HEK293 (cell line): ENCODE measurements around the gene LCN12.

Experiments used
- CTCF ChIP-seq: fragments of 450-650 bp; formaldehyde crosslinking; IDR thresholded peaks from 2 replicates; pipeline ENCODE4 v1.5.1; 2016; ENCODE audit warnings: missing biosample characterization, missing genetic modification characterization
- SALL2 ChIP-seq: fragments of 450-650 bp; formaldehyde crosslinking; IDR thresholded peaks from 2 replicates; pipeline ENCODE4 v1.5.0; 2017; ENCODE audit warnings: missing biosample characterization, mild to moderate bottlenecking, missing genetic modification characterization, borderline replicate concordance
- ZBTB21 ChIP-seq: fragments of 450-650 bp; formaldehyde crosslinking; IDR thresholded peaks from 2 replicates; pipeline ENCODE4 v1.5.1; 2017; ENCODE audit warnings: missing biosample characterization, missing genetic modification characterization
- ZNF394 ChIP-seq: fragments of 450-650 bp; formaldehyde crosslinking; IDR thresholded peaks from 2 replicates; pipeline ENCODE4 v1.5.1; 2016; ENCODE audit warnings: missing biosample characterization, missing genetic modification characterization, mild to moderate bottlenecking, moderate library complexity, borderline replicate concordance
- ZNF549 ChIP-seq: fragments of 450-650 bp; IDR thresholded peaks from 2 replicates; pipeline ENCODE4 v1.5.1; 2018; ENCODE audit warnings: missing biosample characterization, missing genetic modification characterization, mild to moderate bottlenecking, inconsistent platforms, moderate library complexity
- ZNF558 ChIP-seq: fragments of 450-650 bp; formaldehyde crosslinking; IDR thresholded peaks from 2 replicates; pipeline ENCODE4 v1.5.1; 2016; ENCODE audit warnings: missing biosample characterization, missing genetic modification characterization
- TF ChIP-seq, protein P1 (sequence below): fragments of 450-650 bp; formaldehyde crosslinking; IDR thresholded peaks from 2 replicates; pipeline ENCODE4 v1.5.1; 2016; ENCODE audit warnings: missing biosample characterization, missing genetic modification characterization

GRCh38 chr9:136996361-136997292 is 44.6 kb downstream of the LCN12 start, which contains the start of gene CLIC3:
- TF ChIP-seq ZNF394 (tag by site-specific recombination) (no peak), CTCF (tag by site-specific recombination) (no peak), ZNF558 (no peak), ZBTB21 (tag by site-specific recombination) (no peak), SALL2 (no peak), ZNF549 (no peak)
- TF ChIP-seq, protein P1, sequence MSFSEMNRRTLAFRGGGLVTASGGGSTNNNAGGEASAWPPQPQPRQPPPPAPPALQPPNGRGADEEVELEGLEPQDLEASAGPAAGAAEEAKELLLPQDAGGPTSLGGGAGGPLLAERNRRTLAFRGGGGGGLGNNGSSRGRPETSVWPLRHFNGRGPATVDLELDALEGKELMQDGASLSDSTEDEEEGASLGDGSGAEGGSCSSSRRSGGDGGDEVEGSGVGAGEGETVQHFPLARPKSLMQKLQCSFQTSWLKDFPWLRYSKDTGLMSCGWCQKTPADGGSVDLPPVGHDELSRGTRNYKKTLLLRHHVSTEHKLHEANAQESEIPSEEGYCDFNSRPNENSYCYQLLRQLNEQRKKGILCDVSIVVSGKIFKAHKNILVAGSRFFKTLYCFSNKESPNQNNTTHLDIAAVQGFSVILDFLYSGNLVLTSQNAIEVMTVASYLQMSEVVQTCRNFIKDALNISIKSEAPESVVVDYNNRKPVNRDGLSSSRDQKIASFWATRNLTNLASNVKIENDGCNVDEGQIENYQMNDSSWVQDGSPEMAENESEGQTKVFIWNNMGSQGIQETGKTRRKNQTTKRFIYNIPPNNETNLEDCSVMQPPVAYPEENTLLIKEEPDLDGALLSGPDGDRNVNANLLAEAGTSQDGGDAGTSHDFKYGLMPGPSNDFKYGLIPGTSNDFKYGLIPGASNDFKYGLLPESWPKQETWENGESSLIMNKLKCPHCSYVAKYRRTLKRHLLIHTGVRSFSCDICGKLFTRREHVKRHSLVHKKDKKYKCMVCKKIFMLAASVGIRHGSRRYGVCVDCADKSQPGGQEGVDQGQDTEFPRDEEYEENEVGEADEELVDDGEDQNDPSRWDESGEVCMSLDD (tag by site-specific recombination): no peak
